Activated CD4-positive, alpha-beta T cell treated with anti-CD3 and anti-CD28 coated beads, Interleukin-10, Interleukin-2, amounts not matched to agents 100 ng/mL and 50 ng/mL, durations not matched to agents 16 hours and 8 hours (primary cell): ENCODE measurements around the gene RAMAC.
"Not testable (repeated sequence)": the region's sequence is repeated elsewhere in the genome, so short reads cannot be mapped to it uniquely, and the experiment has no call there.

Experiments
- DNase-seq: peaks from one replicate; pipeline ENCODE4 v3.0.0-alpha.2; 2020

RAMAC gene

DNA sequence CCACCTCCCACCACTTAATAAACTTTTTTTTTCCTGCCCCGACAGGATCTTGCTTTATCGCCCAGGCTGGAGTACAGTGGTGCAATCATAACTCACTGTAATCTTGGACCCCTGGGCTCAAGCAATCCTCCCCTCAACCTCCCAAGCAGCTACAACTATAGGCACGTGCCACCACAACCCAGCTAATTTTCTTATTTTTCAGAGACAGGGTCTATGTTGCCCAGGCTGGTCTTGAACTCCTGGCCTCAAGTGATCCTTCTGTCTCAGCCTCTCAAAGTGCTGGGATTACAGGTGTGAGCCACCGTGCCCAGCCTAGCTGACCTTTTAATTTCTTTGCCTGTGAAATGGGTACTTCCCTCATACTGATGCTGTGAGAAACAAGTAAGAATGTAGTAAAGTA is 29.4 kb downstream of the RAMAC start:
- no peak for DNase-seq

DNA sequence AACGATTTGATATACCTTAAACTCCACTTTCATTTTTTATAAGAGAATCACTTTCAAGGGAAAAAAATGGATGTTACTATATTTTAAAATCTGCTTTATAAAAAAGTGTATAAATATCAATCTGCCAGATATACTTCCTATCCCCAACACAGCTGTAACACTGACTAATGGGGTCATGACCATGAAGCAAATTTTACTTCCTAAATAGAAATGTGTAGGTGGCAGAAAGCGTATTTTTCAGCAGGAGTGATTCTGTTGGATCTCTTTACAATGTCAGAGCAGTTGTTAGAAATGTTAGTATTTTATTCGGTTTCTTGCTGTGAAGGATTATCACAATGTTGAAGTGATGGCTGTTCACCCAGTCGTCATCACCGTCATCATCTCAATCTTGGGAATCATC is 30.9 kb downstream of the RAMAC start:
- DNase-seq: no peak

DNA sequence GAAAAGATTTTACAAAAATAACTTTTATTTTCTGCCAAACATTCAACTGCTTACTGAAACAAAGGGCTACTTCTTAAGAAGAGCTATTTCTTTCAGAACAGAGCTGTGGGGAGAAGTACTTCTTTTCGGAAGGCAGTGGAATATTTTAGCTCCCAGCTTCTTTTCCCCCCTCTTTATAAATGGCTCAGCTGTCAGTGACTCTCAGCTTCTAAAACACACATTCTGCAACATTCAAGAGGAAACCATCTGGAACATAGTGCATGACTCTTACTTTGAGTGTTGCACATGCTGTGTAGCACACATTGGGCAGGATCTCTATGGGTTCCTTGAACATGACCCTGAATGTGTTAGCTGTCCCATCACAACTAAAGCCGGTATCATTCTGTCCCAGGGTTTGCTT is 32.4 kb downstream of the RAMAC start:
- DNase-seq: no peak

DNA sequence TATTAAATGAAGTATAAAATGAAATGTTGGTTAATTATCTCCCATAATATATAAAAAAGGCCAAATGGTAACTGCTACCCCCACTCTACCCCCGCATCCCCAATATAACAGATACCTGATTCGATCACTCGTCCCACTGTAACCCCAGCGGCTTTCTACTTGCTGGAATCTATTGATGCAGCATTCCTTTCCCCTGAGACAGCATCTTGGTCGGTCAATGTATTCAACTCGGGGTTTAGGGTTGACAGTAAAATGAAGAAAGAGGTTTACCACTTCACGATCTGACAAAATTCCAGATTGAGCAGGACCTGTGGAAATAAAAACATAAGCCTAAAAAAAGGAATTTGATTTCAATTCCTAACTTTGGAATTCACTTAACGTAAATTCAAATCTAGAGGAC is 44.0 kb downstream of the RAMAC start:
- no peak for DNase-seq

DNA sequence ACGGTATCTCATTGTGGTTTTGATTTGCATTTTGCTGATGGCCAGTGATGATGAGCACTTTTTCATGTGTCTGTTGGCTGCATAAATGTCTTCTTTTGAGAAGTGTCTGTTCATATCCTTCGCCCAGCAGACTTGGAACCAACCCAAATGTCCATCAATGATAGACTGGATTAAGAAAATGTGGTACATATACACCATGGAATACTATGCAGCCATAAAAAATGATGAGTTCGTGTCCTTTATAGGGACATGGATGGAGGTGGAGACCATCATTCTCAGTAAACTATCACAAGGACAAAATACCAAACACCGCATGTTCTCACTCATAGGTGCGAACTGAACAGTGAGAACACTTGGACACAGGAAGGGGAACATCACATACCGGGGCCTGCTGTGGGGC is 45.2 kb downstream of the RAMAC start:
- not testable (repeated sequence) for DNase-seq

DNA sequence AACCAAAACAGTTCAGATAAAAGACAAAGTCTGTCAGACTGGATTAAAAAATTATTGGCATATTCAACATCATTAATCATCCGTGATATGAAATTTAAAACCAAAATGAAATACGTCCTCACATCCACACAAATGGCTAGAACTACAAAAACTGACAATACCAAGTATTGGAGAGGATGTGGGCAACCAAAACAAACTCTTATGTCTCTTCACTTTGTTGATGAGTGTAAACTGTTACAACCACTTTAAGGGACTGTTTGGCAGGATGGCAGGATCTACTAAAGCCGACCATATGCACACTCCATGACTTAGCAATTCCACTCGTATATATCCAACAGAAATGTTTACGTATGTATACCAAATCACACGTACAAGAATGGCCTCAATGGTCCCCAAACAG is 50.2 kb downstream of the RAMAC start:
- peak; percentile 40 for DNase-seq

DNA sequence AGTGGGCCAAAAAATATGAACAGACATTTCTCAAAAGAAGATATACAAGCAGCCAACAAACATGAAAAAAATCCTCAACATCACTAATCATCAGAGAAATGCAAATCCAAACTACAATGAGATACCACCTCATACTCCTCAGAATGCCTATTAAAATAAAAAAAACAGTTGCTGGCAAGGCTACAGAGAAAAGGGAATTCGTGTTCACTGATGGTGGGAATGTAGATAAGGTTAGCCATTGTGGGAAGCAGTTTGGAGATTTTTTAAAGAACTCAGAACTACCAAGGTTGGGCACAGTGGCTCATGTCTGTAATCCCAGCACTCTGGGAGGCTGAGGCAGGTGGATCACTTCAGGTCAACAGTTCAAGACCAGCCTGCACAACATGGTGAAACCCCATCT is 53.2 kb downstream of the RAMAC start:
- no peak for DNase-seq
